ENCODE measurements around the gene CRADD. TPM values are rescaled to one million over a fixed set of nuclear protein-coding genes. Genes with fewer than 3 reads are reported as not detected.

The CRADD gene
- total and polyA plus RNA-seq, 8 donors: 8.4 to 21.4 (median 10.3) TPM

GRCh38 chr12:93788853-93789252 lies 111.7 kb downstream of the CRADD start:
- H3K4me3 ChIP-seq: no peak overlapping the region
- no peak for TF ChIP-seq CTCF (IDR thresholded peaks at IDR 0.05)
- no peak overlapping the region for H3K27ac ChIP-seq
- intact Hi-C loops (cut with DNase I): no loop called here
- DNase-seq (no peak), ATAC-seq (no peak)
- no peaks in the 10 kb centered on the region for H3K9me3 ChIP-seq
- peaks cover 15 to 27% of the 10 kb centered on the region in 2 donors for H3K4me1 ChIP-seq
- no peaks in the 10 kb centered on the region for H3K27me3 ChIP-seq
- H3K36me3 ChIP-seq: no peaks in the 10 kb centered on the region

- Histone ChIP-seq H3K27me3 (no peaks in the 10 kb centered on the region), H3K4me1 (peaks cover 6 to 18% of the 10 kb centered on the region in 2 donors), H3K27ac (no peak overlapping the region), H3K9me3 (no peaks in the 10 kb centered on the region), H3K4me3 (no peak overlapping the region), H3K36me3 (no peaks in the 10 kb centered on the region)
- TF ChIP-seq CTCF (IDR thresholded peaks at IDR 0.05): no peak
- intact Hi-C loops (cut with DNase I): no loop called here
- ATAC-seq: no peak
- no peak for DNase-seq
These were observed 112.6 kb downstream of the CRADD start for GRCh38 chr12:93789767-93790166.

GRCh38 chr12:93790472-93791152 lies 113.4 kb downstream of the CRADD start:
- intact Hi-C loops (cut with DNase I): no loop called here
- ATAC-seq (no peak), DNase-seq (no peak)
- Histone ChIP-seq H3K4me3 (no peak overlapping the region), H3K27me3 (no peaks in the 10 kb centered on the region), H3K27ac (no peak overlapping the region), H3K4me1 (peaks cover 0 to 10% of the 10 kb centered on the region in 2 donors), H3K9me3 (no peaks in the 10 kb centered on the region), H3K36me3 (no peaks in the 10 kb centered on the region)
- TF ChIP-seq CTCF (IDR thresholded peaks at IDR 0.05): no peak

- no peak overlapping the region for H3K27ac ChIP-seq
- intact Hi-C loops (cut with DNase I): no loop called here
- ATAC-seq (no peak), DNase-seq (peak in 1 of 4 donors; percentile 48)
- H3K4me3 ChIP-seq: no peak overlapping the region
- H3K27me3 ChIP-seq: no peaks in the 10 kb centered on the region
- TF ChIP-seq CTCF (IDR thresholded peaks at IDR 0.05): no peak
- no peaks in the 10 kb centered on the region for H3K36me3 ChIP-seq
- no peaks in the 10 kb centered on the region for H3K4me1 ChIP-seq
- H3K9me3 ChIP-seq: no peaks in the 10 kb centered on the region
These were observed 115.8 kb downstream of the CRADD start for GRCh38 chr12:93793007-93793406.

- H3K36me3 ChIP-seq: no peaks in the 10 kb centered on the region
- H3K4me1 ChIP-seq: no peaks in the 10 kb centered on the region
- no peak overlapping the region for H3K27ac ChIP-seq
- H3K27me3 ChIP-seq: no peaks in the 10 kb centered on the region
- DNase-seq (no peak), ATAC-seq (no peak)
- TF ChIP-seq CTCF (IDR thresholded peaks at IDR 0.05): no peak
- H3K9me3 ChIP-seq: no peaks in the 10 kb centered on the region
- H3K4me3 ChIP-seq: no peak overlapping the region
- intact Hi-C loops (cut with DNase I): no loop called here
These were observed 116.8 kb downstream of the CRADD start for GRCh38 chr12:93793983-93794382.

Data from left lung (tissue), 10 donors.